CD8-positive, alpha-beta memory T cell (primary cell): Measurements from ENCODE around the gene UMAD1. TPM values are rescaled to one million over a fixed set of nuclear protein-coding genes. Genes with fewer than 3 reads are reported as not detected.

Source experiments
- CTCF ChIA-PET: fragments of 350-600 bp; sonication (Branson Sonifier 250); formaldehyde crosslinking; loops from one replicate; lab custom pipeline; 2021; ENCODE audit warnings: antibody characterized with exemption; lab: Charles Lee
- POLR2A ChIA-PET: fragments of 350-600 bp; sonication (Branson Sonifier 250); formaldehyde crosslinking; loops from one replicate; lab custom pipeline; 2021; ENCODE audit warnings: antibody characterized with exemption; lab: Charles Lee
- DNase-seq, 5 donors: peaks; one replicate each; pipeline versions ENCODE4 v3.0.0 to v3.0.0-alpha.2; 2020 to 2022; ENCODE audit warnings: mixed read lengths in 1 of 5
- H3K27ac ChIP-seq: one replicate; pipeline ENCODE4 v1.7.0; 2013; ENCODE audit warnings: low read depth, mild to moderate bottlenecking, low read length, moderate library complexity
- H3K27me3 ChIP-seq: 2 replicates; pipeline ENCODE4 v1.7.0; 2013; ENCODE audit warnings: low read length, mild to moderate bottlenecking; ENCODE audit not compliant: insufficient read depth, poor library complexity, severe bottlenecking
- H3K36me3 ChIP-seq: 2 replicates; pipeline ENCODE4 v1.7.0; 2013; ENCODE audit warnings: mild to moderate bottlenecking, low read length, moderate library complexity; ENCODE audit not compliant: insufficient read depth
- H3K4me1 ChIP-seq: 2 replicates; pipeline ENCODE4 v1.7.0; 2013; ENCODE audit warnings: mild to moderate bottlenecking, low read length, moderate library complexity; ENCODE audit not compliant: insufficient read depth
- H3K4me3 ChIP-seq: 2 replicates; pipeline ENCODE4 v1.7.0; 2013; ENCODE audit warnings: mild to moderate bottlenecking, low read length
- H3K9me3 ChIP-seq: 2 replicates; pipeline ENCODE4 v1.7.0; 2013; ENCODE audit warnings: mild to moderate bottlenecking, low read length
- H3K27ac Mint-ChIP-seq, 8 donors: one replicate each; pipeline ENCODE4 v1.8.0; 2020 to 2021; ENCODE audit warnings: mixed read lengths in 8 of 8, mild to moderate bottlenecking in 6 of 8, inconsistent platforms in 3 of 8, moderate library complexity in 3 of 8
- H3K27me3 Mint-ChIP-seq, 2 donors: one replicate each; pipeline ENCODE4 v1.8.0; 2020 to 2021; ENCODE audit warnings: mixed read lengths in 2 of 2, mild to moderate bottlenecking in 1 of 2, moderate library complexity in 1 of 2
- H3K36me3 Mint-ChIP-seq, 3 donors: one replicate each; pipeline ENCODE4 v1.8.0; 2020 to 2021; ENCODE audit warnings: mixed read lengths in 3 of 3, inconsistent platforms in 1 of 3, mild to moderate bottlenecking in 1 of 3
- H3K4me1 Mint-ChIP-seq, 3 donors: one replicate each; pipeline ENCODE4 v1.8.0; 2020 to 2021; ENCODE audit warnings: mixed read lengths in 3 of 3, inconsistent platforms in 1 of 3, mild to moderate bottlenecking in 1 of 3
- H3K4me3 Mint-ChIP-seq, 7 donors: one replicate each; pipeline ENCODE4 v1.8.0; 2020 to 2021; ENCODE audit warnings: mixed read lengths in 7 of 7, mild to moderate bottlenecking in 6 of 7, moderate library complexity in 4 of 7, inconsistent platforms in 2 of 7
- H3K9me3 Mint-ChIP-seq, 5 donors: one replicate each; pipeline ENCODE4 v1.8.0; 2020 to 2022; ENCODE audit warnings: mixed read lengths in 5 of 5, mild to moderate bottlenecking in 3 of 5, moderate library complexity in 2 of 5, inconsistent platforms in 1 of 5
- polyA plus RNA-seq: library from polyadenylated mRNA; unstranded; fragments of 300-500 nt; fragmentation: Illumina TruSeq; gene quantifications from one replicate; pipeline ENCODE4 v1.2.3, GENCODE V29; 2021
- total RNA-seq, 2 experiments: library from RNA; stranded (reverse); gene quantifications; one replicate each; pipeline ENCODE4 v1.2.3, GENCODE V29; 2021

Gene UMAD1
- total and polyA plus RNA-seq, 3 experiments from 2014 or later, result 13.5 to 27.4 (median 14.8) TPM

GRCh38 chr7:7851991-7852390 is 211.4 kb downstream of the UMAD1 start:
- peaks cover 33 to 41% (median 40%) of the 10 kb centered on the region in 3 donors for H3K4me1 Mint-ChIP-seq
- Histone ChIP-seq H3K4me3 (no peak overlapping the region), H3K36me3 (no peaks in the 10 kb centered on the region), H3K9me3 (no peaks in the 10 kb centered on the region), H3K4me1 (no peaks in the 10 kb centered on the region), H3K27me3 (no peaks in the 10 kb centered on the region), H3K27ac (no peak overlapping the region)
- H3K4me3 Mint-ChIP-seq, result no peak overlapping the region
- ChIA-PET CTCF (no interaction called here), POLR2A (no interaction called here)
- H3K36me3 Mint-ChIP-seq, result peaks cover 13 to 37% (median 13%) of the 10 kb centered on the region in 3 donors
- no peak for DNase-seq
- H3K9me3 Mint-ChIP-seq, result peaks cover 4 to 18% (median 16%) of the 10 kb centered on the region in 5 donors
- H3K27ac Mint-ChIP-seq, result peak overlapping the region in 1 of 8 donors; percentile 55
- no peaks in the 10 kb centered on the region for H3K27me3 Mint-ChIP-seq

GRCh38 chr7:7857143-7857583 is 216.6 kb downstream of the UMAD1 start:
- ChIA-PET CTCF (no interaction called here), POLR2A (no interaction called here)
- Mint-ChIP-seq H3K36me3 (peaks cover 12 to 26% (median 13%) of the 10 kb centered on the region in 3 donors), H3K9me3 (peaks cover 4 to 18% (median 16%) of the 10 kb centered on the region in 5 donors), H3K4me3 (no peak overlapping the region), H3K27ac (no peak overlapping the region), H3K4me1 (peaks cover 6 to 10% (median 7%) of the 10 kb centered on the region in 3 donors), H3K27me3 (no peaks in the 10 kb centered on the region)
- Histone ChIP-seq H3K4me3 (no peak overlapping the region), H3K9me3 (no peaks in the 10 kb centered on the region), H3K4me1 (no peaks in the 10 kb centered on the region), H3K27ac (no peak overlapping the region), H3K36me3 (no peaks in the 10 kb centered on the region), H3K27me3 (no peaks in the 10 kb centered on the region)
- no peak for DNase-seq

GRCh38 chr7:7858559-7858958 is 218.0 kb downstream of the UMAD1 start:
- H3K27me3 ChIP-seq, result no peaks in the 10 kb centered on the region
- no peak overlapping the region for H3K27ac ChIP-seq
- no peak for DNase-seq
- ChIA-PET POLR2A (no interaction called here), CTCF (no interaction called here)
- Mint-ChIP-seq H3K4me1 (peaks cover 4 to 7% (median 4%) of the 10 kb centered on the region in 3 donors), H3K9me3 (peaks cover 4 to 18% (median 16%) of the 10 kb centered on the region in 5 donors), H3K36me3 (peaks cover 11 to 19% (median 12%) of the 10 kb centered on the region in 3 donors), H3K4me3 (no peak overlapping the region), H3K27ac (no peak overlapping the region), H3K27me3 (no peaks in the 10 kb centered on the region)
- no peaks in the 10 kb centered on the region for H3K4me1 ChIP-seq
- H3K9me3 ChIP-seq, result no peaks in the 10 kb centered on the region
- no peaks in the 10 kb centered on the region for H3K36me3 ChIP-seq
- no peak overlapping the region for H3K4me3 ChIP-seq

- Mint-ChIP-seq H3K4me1 (peaks cover 4 to 7% (median 4%) of the 10 kb centered on the region in 3 donors), H3K27me3 (no peaks in the 10 kb centered on the region), H3K9me3 (peaks cover 4 to 16% (median 10%) of the 10 kb centered on the region in 5 donors), H3K4me3 (no peak overlapping the region), H3K27ac (no peak overlapping the region), H3K36me3 (peaks cover 7 to 17% (median 11%) of the 10 kb centered on the region in 3 donors)
- ChIA-PET CTCF (no interaction called here), POLR2A (no interaction called here)
- no peak overlapping the region for H3K27ac ChIP-seq
- H3K4me1 ChIP-seq, result no peaks in the 10 kb centered on the region
- H3K4me3 ChIP-seq, result no peak overlapping the region
- H3K36me3 ChIP-seq, result no peaks in the 10 kb centered on the region
- H3K9me3 ChIP-seq, result no peaks in the 10 kb centered on the region
- no peaks in the 10 kb centered on the region for H3K27me3 ChIP-seq
- DNase-seq, result no peak
Observed at GRCh38 chr7:7859411-7859810, 218.9 kb downstream of the UMAD1 start.

- no peaks in the 10 kb centered on the region for H3K9me3 ChIP-seq
- ChIA-PET CTCF (no interaction called here), POLR2A (no interaction called here)
- Mint-ChIP-seq H3K4me1 (peaks cover 4 to 7% (median 4%) of the 10 kb centered on the region in 3 donors), H3K4me3 (no peak overlapping the region), H3K27ac (no peak overlapping the region), H3K36me3 (peaks cover 0 to 4% (median under 1%) of the 10 kb centered on the region in 3 donors), H3K27me3 (no peaks in the 10 kb centered on the region), H3K9me3 (no peaks in the 10 kb centered on the region)
- no peaks in the 10 kb centered on the region for H3K36me3 ChIP-seq
- no peaks in the 10 kb centered on the region for H3K4me1 ChIP-seq
- no peaks in the 10 kb centered on the region for H3K27me3 ChIP-seq
- no peak overlapping the region for H3K27ac ChIP-seq
- H3K4me3 ChIP-seq, result no peak overlapping the region
- no peak for DNase-seq
Observed at GRCh38 chr7:7861211-7861633, 220.7 kb downstream of the UMAD1 start.

DNA sequence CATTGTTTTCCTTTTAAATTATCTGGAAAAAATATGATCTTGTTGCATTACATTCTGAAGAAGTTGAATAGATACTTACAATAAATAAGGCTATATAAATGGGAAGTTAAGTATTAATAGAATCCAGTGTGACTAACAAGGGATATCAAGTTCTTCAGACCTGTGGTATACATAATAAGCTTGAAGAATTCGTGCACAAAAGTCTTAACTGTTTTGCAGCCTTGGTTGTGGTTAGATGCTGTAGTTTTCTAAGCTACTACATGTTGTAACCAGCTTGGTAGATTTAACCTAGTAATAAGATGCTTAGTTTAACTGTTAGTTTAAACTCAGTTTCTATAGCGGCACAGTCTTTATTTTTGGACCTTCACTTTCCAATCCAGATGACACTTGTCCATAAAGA is 221.8 kb downstream of the UMAD1 start:
- ChIA-PET POLR2A (no interaction called here), CTCF (no interaction called here)
- Histone ChIP-seq H3K27me3 (no peaks in the 10 kb centered on the region), H3K9me3 (no peaks in the 10 kb centered on the region), H3K36me3 (no peaks in the 10 kb centered on the region), H3K4me3 (no peak overlapping the region), H3K27ac (no peak overlapping the region), H3K4me1 (no peaks in the 10 kb centered on the region)
- DNase-seq, result no peak
- Mint-ChIP-seq H3K27me3 (no peaks in the 10 kb centered on the region), H3K9me3 (no peaks in the 10 kb centered on the region), H3K4me3 (no peak overlapping the region), H3K4me1 (peaks cover 4 to 7% (median 4%) of the 10 kb centered on the region in 3 donors), H3K27ac (no peak overlapping the region), H3K36me3 (peaks cover 0 to 4% (median 0%) of the 10 kb centered on the region in 3 donors)

GRCh38 chr7:7867846-7868571 is 227.5 kb downstream of the UMAD1 start:
- no peak overlapping the region for H3K4me3 Mint-ChIP-seq
- ChIA-PET CTCF (no interaction called here), POLR2A (no interaction called here)
- no peak overlapping the region for H3K4me3 ChIP-seq
- peaks cover 0 to 2% (median 0%) of the 10 kb centered on the region in 3 donors for H3K36me3 Mint-ChIP-seq
- H3K9me3 ChIP-seq, result no peaks in the 10 kb centered on the region
- no peaks in the 10 kb centered on the region for H3K27me3 ChIP-seq
- peak overlapping the region; percentile 8 for H3K27ac ChIP-seq
- peaks cover 5% of the 10 kb centered on the region for H3K4me1 ChIP-seq
- peaks cover 0 to 2% (median 0%) of the 10 kb centered on the region in 3 donors for H3K4me1 Mint-ChIP-seq
- no peaks in the 10 kb centered on the region for H3K27me3 Mint-ChIP-seq
- DNase-seq, result no peak
- no peak overlapping the region for H3K27ac Mint-ChIP-seq
- H3K9me3 Mint-ChIP-seq, result no peaks in the 10 kb centered on the region
- H3K36me3 ChIP-seq, result no peaks in the 10 kb centered on the region

DNA sequence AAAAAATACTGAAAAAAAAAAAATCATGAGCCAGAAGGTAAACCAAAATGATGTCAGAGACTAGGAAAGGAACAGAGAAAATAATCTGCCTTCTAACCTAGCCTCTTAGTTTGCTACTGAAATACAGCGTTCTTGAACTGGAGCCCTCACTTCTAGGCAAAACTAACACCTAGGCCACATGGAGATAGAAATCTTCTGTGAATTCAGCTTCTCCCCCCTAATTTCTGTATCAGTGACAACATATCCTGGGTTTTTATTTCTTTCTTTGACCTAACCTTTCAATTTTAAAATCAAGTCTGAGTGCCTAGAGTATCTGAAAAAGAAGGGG is 228.0 kb downstream of the UMAD1 start:
- Mint-ChIP-seq H3K27me3 (no peaks in the 10 kb centered on the region), H3K4me3 (no peak overlapping the region), H3K36me3 (peaks cover 0 to 2% (median 1%) of the 10 kb centered on the region in 3 donors), H3K4me1 (peaks cover 0 to 2% (median 0%) of the 10 kb centered on the region in 3 donors), H3K27ac (no peak overlapping the region), H3K9me3 (no peaks in the 10 kb centered on the region)
- ChIA-PET POLR2A (no interaction called here), CTCF (no interaction called here)
- Histone ChIP-seq H3K4me1 (peaks cover 5% of the 10 kb centered on the region), H3K9me3 (no peaks in the 10 kb centered on the region), H3K4me3 (no peak overlapping the region), H3K27ac (peak overlapping the region; percentile 8), H3K36me3 (no peaks in the 10 kb centered on the region), H3K27me3 (no peaks in the 10 kb centered on the region)
- DNase-seq, result no peak
